WTC11 (cell line): ENCODE results near the gene TFB2M.

ENCODE experiments used
- SP1 ChIP-seq: sonication (generic); formaldehyde crosslinking; conservative IDR thresholded peaks from 2 replicates; pipeline ENCODE4 v1.8.1; 2022; ENCODE audit warnings: missing genetic modification reagents
- ZNF121 ChIP-seq: sonication (generic); formaldehyde crosslinking; IDR thresholded peaks from 2 replicates; pipeline ENCODE4 v1.8.0; 2023; ENCODE audit warnings: missing genetic modification reagents
- ZNF317 ChIP-seq: sonication (generic); formaldehyde crosslinking; IDR thresholded peaks from 2 replicates; pipeline ENCODE4 v1.8.1; 2023; ENCODE audit warnings: low read depth, mild to moderate bottlenecking, moderate library complexity, missing genetic modification reagents, borderline replicate concordance
- TF ChIP-seq, protein P1 (sequence below): sonication (generic); formaldehyde crosslinking; conservative IDR thresholded peaks from 2 replicates; pipeline ENCODE4 v1.8.1; 2023; ENCODE audit warnings: mild to moderate bottlenecking, low read depth, missing genetic modification reagents, moderate library complexity
- TF ChIP-seq, protein P2 (sequence below): fragments of 200-600 bp; IDR thresholded peaks from 2 replicates; pipeline ENCODE4 v1.8.0; 2022; ENCODE audit warnings: antibody characterized with exemption
- TF ChIP-seq, protein P3 (sequence below): sonication (generic); formaldehyde crosslinking; IDR thresholded peaks from 2 replicates; pipeline ENCODE4 v1.8.1; 2022; ENCODE audit warnings: mild to moderate bottlenecking, moderate library complexity, missing genetic modification reagents
- TF ChIP-seq, protein P4 (sequence below): sonication (generic); formaldehyde crosslinking; IDR thresholded peaks from 2 replicates; pipeline ENCODE4 v1.8.0; 2022; ENCODE audit warnings: mild to moderate bottlenecking, missing genetic modification reagents
- TF ChIP-seq, protein P5 (sequence below): sonication (generic); formaldehyde crosslinking; IDR thresholded peaks from 2 replicates; pipeline ENCODE4 v1.8.1; 2023; ENCODE audit warnings: mild to moderate bottlenecking, missing genetic modification reagents, moderate library complexity

DNA sequence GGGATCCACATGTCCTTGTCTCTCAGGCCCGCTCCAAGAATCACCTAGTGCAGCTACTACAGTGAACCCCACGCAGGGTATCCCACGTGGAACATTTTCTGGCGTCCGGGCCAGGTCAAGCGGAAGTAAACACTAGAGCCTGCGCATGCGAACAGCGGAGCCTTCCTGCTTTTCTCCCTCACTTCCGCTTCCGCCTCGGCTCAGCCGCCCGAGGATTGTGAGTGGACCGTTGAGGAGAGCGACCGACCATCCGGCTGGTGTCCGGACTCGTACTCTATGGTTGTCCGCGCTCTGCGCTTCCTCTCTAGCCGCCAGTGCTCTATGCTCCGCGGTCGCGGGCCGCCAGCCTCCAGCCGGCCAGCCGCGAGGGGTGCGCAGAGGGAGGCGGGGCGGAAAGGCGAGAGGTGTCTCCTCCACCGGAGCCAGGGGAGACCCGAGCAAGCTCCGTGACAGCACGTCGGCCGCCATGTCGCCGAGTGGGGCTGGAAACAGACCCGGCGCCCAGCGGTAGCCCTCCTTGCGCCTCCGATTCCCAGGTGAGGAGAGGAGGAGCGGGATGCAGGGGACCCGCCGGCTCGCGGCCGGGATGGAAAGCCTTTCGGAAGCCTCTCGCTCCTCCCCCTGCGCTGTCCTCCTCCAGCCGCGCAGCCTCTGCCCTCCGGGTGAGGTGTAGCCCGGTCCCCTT, at the start of gene TFB2M, which contains the start of gene CNST:
- TF ChIP-seq, protein P1, sequence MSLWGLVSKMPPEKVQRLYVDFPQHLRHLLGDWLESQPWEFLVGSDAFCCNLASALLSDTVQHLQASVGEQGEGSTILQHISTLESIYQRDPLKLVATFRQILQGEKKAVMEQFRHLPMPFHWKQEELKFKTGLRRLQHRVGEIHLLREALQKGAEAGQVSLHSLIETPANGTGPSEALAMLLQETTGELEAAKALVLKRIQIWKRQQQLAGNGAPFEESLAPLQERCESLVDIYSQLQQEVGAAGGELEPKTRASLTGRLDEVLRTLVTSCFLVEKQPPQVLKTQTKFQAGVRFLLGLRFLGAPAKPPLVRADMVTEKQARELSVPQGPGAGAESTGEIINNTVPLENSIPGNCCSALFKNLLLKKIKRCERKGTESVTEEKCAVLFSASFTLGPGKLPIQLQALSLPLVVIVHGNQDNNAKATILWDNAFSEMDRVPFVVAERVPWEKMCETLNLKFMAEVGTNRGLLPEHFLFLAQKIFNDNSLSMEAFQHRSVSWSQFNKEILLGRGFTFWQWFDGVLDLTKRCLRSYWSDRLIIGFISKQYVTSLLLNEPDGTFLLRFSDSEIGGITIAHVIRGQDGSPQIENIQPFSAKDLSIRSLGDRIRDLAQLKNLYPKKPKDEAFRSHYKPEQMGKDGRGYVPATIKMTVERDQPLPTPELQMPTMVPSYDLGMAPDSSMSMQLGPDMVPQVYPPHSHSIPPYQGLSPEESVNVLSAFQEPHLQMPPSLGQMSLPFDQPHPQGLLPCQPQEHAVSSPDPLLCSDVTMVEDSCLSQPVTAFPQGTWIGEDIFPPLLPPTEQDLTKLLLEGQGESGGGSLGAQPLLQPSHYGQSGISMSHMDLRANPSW (CRISPR knock-in tag): no peak
- TF ChIP-seq, protein P2, sequence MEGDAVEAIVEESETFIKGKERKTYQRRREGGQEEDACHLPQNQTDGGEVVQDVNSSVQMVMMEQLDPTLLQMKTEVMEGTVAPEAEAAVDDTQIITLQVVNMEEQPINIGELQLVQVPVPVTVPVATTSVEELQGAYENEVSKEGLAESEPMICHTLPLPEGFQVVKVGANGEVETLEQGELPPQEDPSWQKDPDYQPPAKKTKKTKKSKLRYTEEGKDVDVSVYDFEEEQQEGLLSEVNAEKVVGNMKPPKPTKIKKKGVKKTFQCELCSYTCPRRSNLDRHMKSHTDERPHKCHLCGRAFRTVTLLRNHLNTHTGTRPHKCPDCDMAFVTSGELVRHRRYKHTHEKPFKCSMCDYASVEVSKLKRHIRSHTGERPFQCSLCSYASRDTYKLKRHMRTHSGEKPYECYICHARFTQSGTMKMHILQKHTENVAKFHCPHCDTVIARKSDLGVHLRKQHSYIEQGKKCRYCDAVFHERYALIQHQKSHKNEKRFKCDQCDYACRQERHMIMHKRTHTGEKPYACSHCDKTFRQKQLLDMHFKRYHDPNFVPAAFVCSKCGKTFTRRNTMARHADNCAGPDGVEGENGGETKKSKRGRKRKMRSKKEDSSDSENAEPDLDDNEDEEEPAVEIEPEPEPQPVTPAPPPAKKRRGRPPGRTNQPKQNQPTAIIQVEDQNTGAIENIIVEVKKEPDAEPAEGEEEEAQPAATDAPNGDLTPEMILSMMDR: no peak
- no peak; the same call in none of the 2 replicates for TF ChIP-seq SP1 (CRISPR knock-in tag)
- TF ChIP-seq, protein P3, sequence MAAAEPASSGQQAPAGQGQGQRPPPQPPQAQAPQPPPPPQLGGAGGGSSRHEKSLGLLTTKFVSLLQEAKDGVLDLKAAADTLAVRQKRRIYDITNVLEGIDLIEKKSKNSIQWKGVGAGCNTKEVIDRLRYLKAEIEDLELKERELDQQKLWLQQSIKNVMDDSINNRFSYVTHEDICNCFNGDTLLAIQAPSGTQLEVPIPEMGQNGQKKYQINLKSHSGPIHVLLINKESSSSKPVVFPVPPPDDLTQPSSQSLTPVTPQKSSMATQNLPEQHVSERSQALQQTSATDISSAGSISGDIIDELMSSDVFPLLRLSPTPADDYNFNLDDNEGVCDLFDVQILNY: peak; percentile 82
- TF ChIP-seq, protein P4, sequence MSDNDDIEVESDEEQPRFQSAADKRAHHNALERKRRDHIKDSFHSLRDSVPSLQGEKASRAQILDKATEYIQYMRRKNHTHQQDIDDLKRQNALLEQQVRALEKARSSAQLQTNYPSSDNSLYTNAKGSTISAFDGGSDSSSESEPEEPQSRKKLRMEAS (CRISPR knock-in tag): peak; percentile 91
- TF ChIP-seq ZNF121: no peak
- TF ChIP-seq ZNF317 (CRISPR knock-in tag): no peak
- TF ChIP-seq, protein P5, sequence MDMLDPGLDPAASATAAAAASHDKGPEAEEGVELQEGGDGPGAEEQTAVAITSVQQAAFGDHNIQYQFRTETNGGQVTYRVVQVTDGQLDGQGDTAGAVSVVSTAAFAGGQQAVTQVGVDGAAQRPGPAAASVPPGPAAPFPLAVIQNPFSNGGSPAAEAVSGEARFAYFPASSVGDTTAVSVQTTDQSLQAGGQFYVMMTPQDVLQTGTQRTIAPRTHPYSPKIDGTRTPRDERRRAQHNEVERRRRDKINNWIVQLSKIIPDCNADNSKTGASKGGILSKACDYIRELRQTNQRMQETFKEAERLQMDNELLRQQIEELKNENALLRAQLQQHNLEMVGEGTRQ (CRISPR knock-in tag): no peak
